Measurements from ENCODE around the gene TRPC4AP.

TRPC4AP gene

DNA sequence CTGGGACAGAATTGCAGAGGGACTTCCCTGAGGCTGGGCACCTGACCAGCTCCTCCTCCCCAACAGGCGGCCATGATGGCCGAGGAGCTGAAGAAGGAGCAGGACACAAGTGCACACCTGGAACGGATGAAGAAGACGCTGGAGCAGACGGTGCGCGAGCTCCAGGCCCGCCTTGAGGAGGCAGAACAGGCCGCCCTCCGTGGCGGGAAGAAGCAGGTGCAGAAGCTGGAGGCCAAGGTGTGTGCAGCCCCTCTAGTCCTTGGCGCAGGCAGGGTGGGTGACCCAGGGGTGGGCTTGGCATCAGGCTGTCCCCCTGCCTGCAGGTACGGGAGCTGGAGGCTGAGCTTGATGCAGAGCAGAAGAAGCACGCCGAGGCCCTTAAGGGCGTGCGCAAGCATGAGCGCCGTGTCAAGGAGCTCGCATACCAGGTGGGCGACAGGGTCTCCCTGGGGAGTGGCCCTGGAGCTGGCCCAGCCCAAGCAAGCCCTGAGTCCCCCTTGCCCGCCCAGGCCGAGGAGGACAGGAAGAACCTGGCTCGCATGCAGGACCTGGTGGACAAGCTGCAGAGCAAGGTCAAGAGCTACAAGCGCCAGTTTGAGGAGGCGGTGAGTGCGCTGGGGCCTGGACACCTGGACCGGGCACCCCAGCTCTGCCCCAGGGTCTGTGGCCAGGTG, 91.5 kb downstream of the TRPC4AP start:
- DNase-seq: no peak

DNA sequence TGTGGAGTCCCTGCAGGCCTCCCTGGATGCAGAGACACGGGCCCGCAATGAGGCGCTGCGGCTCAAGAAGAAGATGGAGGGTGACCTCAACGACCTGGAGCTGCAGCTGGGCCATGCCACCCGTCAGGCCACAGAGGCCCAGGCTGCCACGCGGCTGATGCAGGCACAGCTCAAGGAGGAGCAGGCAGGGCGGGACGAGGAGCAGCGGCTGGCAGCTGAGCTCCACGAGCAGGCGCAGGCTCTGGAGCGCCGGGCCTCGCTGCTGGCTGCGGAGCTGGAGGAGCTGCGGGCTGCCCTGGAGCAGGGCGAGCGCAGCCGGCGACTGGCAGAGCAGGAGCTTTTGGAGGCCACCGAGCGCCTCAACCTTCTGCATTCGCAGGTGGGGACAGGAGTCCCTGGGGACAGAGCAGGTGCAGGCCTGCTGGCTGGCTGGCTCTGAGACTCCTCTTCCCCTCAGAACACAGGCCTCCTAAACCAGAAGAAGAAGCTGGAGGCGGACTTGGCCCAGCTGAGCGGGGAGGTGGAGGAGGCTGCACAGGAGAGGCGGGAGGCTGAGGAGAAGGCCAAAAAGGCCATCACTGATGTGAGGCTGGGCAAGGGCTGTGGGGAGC, 92.2 kb downstream of the TRPC4AP start:
- no peak for DNase-seq

DNA sequence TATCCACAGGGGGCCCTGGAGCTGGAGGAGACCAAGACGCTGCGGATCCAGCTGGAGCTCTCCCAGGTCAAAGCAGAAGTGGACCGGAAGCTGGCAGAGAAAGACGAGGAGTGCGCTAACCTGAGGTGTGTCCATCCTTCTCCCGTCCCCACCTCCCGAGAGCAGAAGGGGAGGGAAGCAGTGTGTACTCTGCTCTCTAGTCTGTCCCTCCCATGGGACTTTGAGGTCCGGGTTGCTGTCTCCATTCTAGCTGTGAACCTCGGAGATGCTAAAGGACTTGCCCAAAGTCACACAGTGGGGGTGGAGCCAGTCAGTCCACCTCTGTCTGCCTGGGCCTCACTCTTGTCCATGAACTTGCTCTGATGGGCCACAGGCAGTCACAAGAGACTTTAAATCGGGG, 92.8 kb downstream of the TRPC4AP start:
- no peak for DNase-seq

DNA sequence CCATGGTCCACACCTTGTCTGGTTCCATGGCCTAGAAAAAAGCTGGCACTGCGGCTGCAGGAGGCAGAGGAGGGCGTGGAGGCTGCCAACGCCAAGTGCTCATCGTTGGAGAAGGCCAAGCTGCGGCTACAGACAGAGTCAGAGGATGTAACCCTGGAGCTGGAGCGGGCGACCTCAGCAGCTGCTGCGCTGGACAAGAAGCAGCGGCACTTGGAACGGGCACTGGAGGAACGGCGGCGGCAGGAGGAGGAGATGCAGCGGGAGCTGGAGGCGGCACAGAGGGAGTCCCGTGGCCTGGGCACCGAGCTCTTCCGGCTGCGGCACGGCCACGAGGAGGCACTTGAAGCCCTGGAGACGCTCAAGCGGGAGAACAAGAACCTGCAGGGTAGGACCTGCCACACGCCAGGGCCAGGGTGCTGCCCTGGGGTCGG, 93.6 kb downstream of the TRPC4AP start:
- no peak for DNase-seq

DNA sequence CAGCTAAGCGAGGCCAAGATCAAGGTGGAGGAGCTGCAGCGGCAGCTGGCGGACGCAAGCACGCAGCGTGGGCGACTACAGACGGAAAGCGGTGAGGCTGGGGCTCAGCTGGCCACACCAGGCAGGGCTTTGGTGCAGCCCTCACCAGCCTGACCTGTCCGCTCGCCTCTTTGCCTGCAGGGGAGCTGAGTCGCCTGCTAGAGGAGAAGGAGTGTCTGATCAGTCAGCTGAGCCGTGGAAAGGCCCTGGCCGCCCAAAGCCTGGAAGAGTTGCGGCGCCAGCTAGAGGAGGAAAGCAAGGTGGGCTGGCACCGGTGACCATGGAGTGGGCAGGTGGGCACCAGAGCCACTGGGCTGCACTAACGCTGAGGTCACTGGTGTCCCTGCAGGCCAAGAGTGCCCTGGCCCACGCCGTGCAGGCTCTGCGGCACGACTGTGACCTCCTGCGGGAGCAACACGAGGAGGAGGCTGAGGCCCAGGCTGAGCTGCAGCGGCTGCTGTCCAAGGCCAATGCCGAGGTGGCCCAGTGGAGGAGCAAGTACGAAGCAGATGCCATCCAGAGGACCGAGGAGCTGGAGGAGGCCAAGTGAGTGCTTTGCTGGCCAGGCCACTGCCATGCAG, 94.2 kb downstream of the TRPC4AP start:
- DNase-seq: no peak

DNA sequence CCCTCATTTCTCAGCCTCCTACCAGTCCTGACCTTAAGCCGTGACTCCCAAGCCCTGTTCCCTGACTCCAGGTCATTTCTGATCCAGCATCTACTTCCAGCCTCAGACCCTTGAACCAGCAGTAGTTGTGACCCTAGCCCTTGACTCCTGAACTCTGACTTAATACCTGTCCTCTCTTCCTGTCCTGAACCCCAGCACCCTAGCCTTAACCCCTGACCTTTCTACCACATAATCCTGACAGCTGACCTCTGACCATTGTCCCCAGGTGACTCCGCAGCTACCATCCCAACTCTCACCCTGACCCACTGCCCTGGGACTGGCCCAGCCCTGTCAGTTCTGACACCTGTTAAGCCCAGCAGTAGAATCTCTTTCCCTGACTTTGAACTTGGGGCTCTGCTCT, 94.8 kb downstream of the TRPC4AP start:
- DNase-seq: no peak

DNA sequence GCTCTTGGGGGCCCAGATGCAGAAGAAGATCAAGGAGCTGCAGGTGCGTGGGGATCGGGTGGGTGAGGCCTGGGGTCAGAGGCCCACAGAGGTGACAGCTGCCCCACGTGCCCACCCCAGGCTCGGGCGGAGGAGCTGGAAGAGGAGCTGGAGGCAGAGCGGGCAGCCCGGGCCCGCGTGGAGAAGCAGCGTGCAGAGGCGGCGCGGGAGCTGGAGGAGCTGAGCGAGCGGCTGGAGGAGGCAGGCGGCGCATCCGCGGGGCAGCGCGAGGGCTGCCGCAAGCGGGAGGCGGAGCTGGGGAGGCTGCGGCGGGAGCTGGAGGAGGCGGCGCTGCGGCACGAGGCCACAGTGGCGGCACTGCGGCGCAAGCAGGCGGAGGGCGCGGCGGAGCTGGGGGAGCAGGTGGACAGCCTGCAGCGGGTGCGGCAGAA, 95.5 kb downstream of the TRPC4AP start:
- no peak for DNase-seq

DNA sequence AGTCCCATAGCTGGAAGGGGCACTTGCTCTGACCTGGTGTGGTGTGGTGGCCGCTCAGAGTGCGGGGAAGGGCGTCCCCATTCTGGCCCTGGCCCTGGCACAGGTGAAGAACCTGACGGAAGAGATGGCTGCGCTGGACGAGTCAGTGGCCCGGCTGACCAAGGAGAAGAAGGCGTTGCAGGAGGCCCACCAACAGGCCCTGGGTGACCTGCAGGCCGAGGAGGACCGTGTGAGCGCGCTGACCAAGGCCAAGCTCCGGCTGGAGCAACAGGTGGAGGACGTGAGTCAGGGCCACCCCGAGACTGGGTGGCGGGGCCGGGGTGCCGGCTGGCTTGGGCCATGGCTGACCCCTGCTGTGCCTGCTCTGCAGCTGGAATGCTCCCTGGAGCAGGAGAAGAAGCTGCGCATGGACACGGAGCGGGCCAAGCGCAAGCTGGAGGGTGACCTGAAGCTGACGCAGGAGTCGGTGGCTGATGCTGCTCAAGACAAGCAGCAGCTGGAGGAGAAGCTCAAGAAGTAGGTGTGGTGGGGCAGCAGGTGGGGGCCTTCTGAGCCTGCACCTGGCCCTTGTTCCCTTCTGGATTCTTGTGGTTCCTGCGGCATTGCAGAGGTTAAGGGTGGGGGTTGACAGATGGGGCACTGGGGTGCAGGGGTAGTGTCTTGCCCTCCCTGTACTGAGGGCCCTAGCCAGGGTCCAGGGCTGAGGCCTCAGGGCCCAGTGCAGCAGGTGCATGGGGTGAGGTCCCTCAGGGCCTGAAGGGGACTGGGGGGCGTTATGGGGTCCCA, 96.2 kb downstream of the TRPC4AP start:
- DNase-seq: no peak

DNA sequence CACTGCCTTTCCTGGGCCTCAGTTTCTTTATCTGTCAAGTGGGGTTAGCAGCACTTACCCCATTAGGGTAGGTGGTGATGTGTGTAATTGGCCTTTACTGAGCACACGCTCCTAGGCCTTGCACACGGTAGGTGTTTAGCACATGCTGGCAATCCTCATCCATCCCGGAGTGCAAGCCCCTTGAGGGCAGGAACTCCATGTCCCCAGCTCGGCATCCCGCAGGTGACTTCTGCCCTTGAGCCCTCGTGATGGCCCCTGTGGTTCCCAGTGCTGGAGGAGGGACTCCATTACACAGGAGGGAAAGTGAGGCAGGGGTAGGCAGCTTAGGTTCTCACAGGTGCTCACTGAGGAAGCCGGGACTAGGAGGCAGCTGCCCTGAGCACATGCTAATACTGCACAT, 96.9 kb downstream of the TRPC4AP start:
- DNase-seq: no peak

DNA sequence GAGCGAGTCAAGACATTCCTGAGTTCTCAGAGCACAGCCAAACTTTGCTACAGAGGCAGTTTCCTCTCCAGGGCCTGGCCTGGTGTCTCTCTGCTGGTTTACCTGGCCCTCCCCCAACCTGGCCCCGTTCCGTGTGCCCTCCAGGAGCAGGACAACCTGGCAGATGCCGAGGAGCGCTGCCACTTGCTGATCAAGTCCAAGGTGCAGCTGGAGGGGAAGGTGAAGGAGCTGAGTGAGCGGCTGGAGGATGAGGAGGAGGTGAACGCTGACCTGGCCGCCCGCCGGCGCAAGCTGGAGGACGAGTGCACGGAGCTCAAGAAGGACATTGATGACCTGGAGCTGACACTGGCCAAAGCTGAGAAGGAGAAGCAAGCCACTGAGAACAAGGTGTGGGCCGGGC, 97.4 kb downstream of the TRPC4AP start:
- no peak for DNase-seq

DNA sequence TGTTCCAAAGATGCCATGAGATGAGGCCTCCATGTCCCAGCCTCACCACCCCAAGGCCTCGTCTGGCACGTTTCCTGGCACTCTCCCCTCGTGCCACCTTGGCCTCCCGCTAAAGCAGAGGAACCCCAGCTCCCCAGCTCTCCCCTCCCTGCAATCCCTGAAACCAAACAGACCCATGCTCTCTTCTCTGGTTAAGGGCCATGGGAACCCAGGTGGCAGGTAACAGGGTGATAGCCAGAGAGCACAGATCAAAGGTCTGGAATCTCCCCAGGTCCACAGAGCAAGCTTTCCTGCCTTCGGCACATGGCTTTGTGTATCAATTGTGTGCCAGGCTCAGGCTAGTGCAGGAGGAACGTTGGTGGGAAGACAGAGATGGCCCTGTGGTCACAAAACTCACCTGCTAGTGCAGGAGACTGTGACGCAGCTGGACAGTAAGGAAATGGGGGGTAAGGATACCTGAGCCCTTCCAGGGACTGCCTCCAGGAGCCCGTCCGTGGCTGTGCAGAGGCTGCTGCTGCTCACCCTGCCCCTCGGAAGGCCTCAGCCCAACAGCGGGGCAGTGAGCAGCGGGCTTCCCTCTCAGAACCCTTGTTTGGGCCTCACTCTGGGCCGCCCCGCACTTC, 98.0 kb downstream of the TRPC4AP start:
- no peak for DNase-seq

DNA sequence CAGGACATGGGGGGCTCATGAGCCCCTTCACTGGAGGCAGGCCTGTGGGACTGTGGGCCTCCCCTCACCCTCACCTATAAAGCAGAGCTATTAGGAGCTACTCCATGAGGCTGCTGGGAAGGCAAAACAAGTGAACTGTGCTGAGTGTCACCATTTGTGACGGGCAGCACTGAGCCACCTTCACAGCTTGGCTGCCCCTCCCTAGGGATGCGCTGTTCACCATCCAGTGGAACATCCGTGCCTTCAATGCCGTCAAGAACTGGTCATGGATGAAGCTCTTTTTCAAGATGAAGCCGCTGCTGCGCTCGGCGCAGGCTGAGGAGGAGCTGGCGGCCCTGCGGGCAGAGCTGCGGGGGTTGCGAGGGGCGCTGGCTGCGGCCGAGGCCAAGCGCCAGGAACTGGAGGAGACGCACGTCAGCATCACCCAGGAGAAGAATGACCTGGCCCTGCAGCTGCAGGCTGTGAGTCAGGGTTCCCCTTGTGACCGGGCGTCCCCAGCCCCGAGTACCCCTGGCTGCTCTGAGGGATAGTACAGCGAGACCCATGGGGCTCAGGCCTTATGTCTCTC, 98.6 kb downstream of the TRPC4AP start:
- no peak for DNase-seq

DNA sequence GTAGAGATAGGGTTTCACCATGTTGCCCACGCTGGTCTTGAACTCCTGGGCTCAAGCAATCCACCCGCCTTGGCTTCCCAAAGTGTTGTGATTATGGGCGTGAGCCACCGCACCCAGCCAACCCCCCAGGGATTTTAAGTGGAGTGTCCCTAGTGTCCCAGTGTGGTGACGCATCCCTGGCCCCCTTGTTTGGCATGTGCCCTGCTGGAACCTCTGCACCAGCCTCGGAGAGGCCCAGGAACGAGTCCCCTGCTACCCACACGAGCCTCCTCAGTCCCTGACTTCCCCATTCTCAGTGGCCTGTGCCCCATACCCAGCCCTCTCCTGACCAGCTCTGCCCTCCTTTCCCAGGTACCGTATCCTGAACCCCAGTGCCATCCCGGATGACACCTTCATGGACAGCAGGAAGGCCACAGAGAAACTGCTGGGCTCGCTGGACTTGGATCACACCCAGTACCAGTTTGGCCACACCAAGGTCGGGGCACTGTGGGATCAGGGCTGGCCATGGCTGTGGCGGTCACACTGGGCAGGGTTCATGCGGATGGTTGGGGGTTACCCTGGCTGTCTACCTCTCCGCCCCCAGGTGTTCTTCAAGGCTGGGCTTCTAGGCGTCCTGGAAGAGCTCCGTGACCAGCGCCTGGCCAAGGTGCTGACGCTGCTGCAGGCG, 99.7 kb downstream of the TRPC4AP start:
- DNase-seq: no peak

DNA sequence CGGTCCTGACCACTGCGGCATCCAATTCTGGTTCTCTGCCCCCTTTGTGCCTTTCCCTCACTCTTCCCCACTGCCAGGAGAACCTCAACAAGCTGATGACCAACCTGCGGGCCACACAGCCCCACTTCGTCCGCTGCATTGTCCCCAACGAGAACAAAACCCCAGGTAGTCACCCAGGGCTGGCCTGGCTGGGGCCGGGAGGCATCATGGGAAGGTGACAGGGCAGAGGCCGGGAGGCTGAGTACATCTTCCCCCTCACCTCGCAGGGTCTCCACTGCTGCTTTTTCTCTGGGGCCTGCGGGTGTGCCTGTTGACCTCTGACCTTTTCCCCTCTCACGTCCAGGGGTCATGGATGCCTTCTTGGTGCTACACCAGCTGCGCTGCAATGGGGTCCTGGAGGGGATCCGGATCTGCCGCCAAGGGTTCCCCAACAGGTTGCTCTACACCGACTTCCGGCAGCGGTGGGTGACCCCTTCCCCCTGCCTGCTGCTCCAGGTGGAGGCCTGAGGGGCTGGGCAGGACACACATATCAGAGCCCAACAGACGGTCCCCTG, 101.9 kb downstream of the TRPC4AP start:
- DNase-seq: no peak

DNA sequence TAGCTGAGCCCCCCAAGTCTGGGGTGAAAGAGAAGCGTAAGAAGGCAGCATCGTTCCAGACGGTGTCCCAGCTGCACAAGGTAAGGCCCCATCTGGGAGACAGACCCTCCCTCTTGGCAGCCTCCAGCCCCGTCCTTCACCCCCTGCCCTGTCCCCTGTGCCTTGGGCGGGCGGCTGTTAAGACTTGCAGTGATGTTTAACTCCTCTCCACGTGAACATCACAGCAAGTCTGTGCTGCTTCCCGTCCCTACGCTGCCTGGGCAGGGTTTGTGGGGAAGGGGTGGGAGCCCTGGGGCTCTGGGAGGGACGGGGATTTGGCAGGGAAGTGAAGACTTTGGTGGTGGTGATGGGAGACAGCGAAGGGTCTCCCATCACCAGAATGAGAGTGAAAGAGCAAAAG, 102.4 kb downstream of the TRPC4AP start:
- DNase-seq: no peak

DNA sequence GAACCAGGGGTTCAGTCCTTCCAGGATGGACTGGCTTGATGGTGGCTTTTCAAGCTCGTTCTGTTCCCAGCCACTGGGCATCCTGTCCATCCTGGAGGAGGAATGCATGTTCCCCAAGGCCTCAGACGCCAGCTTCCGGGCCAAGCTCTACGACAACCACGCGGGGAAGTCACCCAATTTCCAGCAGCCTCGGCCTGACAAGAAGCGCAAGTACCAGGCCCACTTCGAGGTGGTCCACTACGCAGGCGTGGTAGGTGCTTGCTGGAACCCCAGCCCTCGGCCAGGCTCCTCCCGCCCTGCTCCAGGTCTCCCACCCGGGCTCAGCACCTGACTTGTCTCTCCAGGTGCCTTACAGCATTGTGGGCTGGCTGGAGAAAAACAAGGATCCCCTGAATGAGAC, 102.9 kb downstream of the TRPC4AP start:
- DNase-seq: no peak

DNA sequence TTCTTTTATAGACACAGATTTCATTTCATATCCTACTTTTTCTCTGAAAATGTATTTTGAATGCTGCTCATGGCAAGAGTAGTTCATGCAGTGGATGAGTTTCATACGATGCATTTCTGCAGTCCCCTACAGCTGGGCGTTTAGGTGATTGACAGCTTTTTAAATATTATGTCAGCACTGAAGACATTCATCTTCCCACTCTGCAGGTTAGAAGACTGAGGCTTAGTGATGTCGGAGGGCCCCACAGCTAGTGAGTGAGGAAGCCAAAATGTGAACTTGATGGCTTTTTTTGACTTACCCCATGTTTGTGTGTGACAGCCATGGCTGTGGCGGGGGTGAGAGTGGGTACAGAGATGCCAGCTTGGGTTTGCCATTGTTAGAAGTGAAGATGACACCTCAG, 103.5 kb downstream of the TRPC4AP start:
- DNase-seq: no peak

DNA sequence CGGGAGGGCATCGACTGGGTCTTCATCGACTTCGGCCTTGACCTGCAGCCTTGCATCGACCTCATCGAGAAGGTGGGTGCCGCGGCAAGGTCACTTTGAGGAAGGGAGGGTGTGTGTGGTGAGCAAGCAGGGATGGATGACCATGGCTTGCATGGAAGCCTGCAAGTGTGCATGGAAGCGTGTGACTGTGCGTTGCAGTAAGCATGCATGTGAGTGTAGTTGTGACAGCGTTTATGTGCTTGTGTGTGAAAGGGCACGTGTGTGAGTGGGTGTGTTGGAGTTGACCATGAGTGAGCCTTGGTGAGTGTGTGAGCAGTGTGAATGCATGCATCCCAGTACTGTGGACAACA, 104.4 kb downstream of the TRPC4AP start:
- DNase-seq: no peak

DNA sequence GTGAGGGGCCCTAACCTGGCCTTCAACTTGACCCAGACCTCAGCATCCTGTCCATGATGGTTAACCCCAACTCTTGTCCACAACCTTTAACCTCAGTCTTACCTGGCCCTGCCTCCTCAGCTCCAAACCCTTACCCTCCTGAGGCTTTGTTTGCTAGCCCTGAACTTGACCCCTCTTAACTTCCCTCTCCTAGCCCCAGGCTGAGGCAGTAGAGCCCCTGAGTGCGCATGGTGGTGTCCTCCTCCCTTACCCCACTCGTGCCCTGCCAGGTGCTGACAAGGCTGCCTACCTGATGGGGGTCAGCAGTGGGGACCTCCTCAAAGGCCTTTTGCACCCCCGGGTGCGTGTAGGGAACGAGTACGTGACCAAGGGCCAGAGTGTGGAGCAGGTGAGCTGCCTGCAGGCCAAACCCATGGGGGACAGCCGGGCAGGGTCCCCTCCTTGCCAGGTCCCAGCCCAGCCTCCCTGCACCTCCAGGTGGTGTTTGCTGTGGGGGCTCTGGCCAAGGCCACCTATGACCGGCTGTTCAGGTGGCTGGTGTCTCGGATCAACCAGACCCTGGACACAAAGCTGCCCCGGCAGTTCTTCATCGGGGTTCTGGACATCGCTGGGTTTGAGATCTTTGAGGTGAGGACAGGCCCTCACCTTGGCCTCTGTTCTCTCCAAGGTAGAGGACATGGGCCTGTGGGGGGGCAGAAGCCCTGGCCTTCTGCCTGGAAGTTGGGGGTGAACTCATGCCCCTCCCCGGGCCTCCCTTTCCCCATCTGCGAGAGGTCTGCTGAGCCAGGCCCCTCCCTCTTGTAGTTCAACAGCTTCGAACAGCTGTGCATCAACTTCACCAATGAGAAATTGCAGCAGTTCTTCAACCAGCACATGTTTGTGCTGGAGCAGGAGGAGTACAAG, 105.1 kb downstream of the TRPC4AP start:
- DNase-seq: no peak

DNA sequence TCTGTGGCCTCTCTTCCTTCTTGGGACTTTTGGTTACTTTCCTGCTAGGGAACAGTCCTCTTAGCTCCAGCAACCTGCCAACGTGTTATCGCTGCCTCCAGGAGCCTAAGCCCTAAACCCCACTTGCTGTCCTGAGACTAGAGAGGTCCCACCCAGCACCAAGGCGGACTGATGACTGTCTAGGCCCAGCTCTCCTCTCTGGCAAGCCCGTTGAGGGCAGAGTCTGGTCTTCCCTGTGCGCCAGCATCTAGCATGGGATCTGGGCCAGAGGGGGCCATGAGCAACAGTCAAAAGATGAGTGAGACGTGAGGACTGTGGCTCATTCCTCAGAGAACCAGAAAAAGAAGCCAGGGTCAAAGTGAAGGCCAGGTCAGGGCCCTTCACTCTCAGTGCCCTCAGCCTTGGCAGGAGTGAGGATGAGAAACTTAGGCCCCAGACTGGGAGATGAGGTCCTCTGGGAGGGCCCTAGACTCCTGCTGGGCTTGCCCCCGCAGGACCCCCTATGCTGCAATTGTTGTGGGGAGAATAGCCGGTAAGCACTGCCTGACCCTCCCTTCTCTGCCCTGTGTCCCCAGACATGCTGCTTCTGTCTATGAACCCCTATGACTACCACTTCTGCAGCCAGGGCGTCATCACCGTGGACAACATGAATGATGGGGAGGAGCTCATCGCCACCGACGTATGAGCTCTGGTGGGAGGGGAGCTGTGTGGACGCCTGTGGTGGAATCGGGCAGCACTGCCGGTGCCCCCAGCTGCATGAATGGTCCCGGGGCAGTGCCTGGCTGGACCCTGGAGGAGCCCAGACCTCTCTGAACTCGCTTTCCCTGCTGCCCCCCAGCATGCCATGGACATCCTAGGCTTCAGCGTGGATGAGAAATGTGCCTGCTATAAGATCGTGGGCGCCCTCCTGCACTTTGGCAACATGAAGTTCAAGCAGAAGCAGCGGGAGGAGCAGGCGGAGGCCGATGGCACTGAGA, 106.0 kb downstream of the TRPC4AP start:
- DNase-seq: no peak
